GM12872 (cell line): ENCODE results near the gene GNG7.

Experiments used
- TF ChIP-seq, protein P1 (sequence below): IDR thresholded peaks from 3 replicates; pipeline ENCODE4 v1.5.1; 2011; ENCODE audit warnings: low read depth, mild to moderate bottlenecking, low read length, moderate library complexity; ENCODE audit not compliant: insufficient read depth

Gene GNG7

DNA sequence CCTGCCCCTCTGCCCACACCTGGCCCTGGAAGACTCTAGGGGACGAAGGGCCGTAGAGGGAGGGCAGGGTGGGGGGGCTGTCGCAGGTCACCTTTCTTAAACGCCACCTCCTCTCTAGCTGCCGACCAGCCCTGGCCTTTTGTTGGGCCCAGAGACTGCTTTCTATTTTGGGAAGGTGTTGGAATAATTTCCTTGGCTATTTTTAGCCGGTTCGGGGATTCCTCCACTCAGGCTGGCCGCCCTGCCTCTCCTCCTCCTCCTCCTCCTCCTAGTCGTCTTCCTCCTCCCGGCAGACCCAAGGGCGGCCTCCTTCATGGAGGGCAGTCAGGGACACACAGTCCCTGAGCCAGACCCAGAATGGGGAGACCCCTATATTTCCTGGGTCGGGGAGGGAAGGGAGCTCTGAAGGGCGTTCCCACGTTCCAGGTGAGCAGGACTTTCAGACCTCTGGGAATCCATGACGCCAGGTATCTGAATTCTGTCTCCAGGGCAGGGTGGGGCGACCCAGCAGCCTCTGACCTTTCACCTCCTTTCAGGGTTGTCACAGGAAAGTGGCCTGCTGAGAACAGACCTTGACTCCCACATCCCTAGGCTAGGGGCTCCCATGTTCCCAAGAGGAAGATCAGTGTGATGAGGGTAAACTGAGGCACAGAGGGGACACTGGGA, 206.7 kb downstream of the GNG7 start:
- TF ChIP-seq, protein P1, sequence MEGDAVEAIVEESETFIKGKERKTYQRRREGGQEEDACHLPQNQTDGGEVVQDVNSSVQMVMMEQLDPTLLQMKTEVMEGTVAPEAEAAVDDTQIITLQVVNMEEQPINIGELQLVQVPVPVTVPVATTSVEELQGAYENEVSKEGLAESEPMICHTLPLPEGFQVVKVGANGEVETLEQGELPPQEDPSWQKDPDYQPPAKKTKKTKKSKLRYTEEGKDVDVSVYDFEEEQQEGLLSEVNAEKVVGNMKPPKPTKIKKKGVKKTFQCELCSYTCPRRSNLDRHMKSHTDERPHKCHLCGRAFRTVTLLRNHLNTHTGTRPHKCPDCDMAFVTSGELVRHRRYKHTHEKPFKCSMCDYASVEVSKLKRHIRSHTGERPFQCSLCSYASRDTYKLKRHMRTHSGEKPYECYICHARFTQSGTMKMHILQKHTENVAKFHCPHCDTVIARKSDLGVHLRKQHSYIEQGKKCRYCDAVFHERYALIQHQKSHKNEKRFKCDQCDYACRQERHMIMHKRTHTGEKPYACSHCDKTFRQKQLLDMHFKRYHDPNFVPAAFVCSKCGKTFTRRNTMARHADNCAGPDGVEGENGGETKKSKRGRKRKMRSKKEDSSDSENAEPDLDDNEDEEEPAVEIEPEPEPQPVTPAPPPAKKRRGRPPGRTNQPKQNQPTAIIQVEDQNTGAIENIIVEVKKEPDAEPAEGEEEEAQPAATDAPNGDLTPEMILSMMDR: no peak

GRCh38 chr19:2495130-2495641, 207.3 kb downstream of the GNG7 start:
- TF ChIP-seq, protein P1: no peak

GRCh38 chr19:2494447-2495129, 207.9 kb downstream of the GNG7 start:
- TF ChIP-seq, protein P1: no peak

GRCh38 chr19:2494084-2494446, 208.4 kb downstream of the GNG7 start:
- TF ChIP-seq, protein P1: no peak

- TF ChIP-seq, protein P1: no peak
Measured at GRCh38 chr19:2492870-2493269, 209.6 kb downstream of the GNG7 start.

DNA sequence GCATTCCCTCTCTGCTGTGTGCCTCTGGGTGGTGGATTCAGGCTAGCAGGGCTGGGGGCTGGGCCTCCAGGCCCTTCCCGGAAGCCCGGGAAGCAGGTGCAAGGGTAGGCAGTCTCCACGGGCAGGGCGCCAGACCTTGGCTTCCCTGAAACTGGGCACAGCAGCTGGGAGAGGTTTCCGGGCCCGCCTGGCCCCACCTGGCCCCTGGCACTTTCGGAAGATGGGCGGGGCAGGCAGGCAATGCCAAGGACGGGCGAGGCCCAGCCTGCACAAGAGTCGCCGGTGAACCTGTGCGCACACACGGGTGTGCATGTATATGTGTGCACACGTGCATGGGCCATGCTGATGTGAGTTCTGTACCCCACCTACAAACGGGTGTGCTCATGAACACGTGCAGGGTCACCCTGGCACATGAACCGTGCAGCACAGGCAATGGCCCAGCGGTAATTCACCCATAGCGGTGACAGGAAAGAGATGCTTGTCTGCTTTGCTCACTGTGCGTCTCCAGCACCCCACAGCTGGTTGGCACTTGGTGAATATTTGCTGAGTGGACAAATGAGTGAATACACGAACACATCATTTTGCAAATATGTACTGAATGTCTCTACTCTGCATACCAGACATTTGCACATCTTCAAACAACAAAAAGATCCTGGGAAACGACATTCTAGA, 211.2 kb downstream of the GNG7 start:
- TF ChIP-seq, protein P1: no peak

GRCh38 chr19:2490659-2491058, 211.8 kb downstream of the GNG7 start:
- TF ChIP-seq, protein P1: no peak
